Measurements from ENCODE around the gene PDE4B.
"Not testable (repeated sequence)": the region's sequence is repeated elsewhere in the genome, so short reads cannot be mapped to it uniquely, and the experiment has no call there.

PDE4B gene

GRCh38 chr1:65878342-65878741 is 85.6 kb downstream of the PDE4B start:
- DNase-seq (ENCODE audit: insufficient read length, low spot score); FAIRE-seq: not testable (repeated sequence)

GRCh38 chr1:65880611-65881010 is 87.9 kb downstream of the PDE4B start:
- DNase-seq (ENCODE audit: insufficient read length, low spot score) (no peak), FAIRE-seq (no peak)

- FAIRE-seq (no peak), DNase-seq (ENCODE audit: insufficient read length, low spot score) (no peak)
These were observed 88.4 kb downstream of the PDE4B start for GRCh38 chr1:65881067-65881594.

GRCh38 chr1:65882076-65882475 is 89.4 kb downstream of the PDE4B start:
- FAIRE-seq: no peak

GRCh38 chr1:65889441-65889840 is 96.7 kb downstream of the PDE4B start:
- FAIRE-seq (no peak), DNase-seq (ENCODE audit: insufficient read length, low spot score) (no peak)

More at GRCh38 chr1:65882076-65882475, 89.4 kb downstream of the PDE4B start:
- no peak for DNase-seq (ENCODE audit: insufficient read length, low spot score)

GRCh38 chr1:65890201-65890843 is 97.6 kb downstream of the PDE4B start:
- FAIRE-seq: no peak
- no peak for DNase-seq (ENCODE audit: insufficient read length, low spot score)

GRCh38 chr1:65894738-65895605 is 102.3 kb downstream of the PDE4B start:
- DNase-seq (ENCODE audit: insufficient read length, low spot score) (no peak), FAIRE-seq (peak; percentile 93)

- FAIRE-seq (no peak), DNase-seq (ENCODE audit: insufficient read length, low spot score) (no peak)
These were observed 104.0 kb downstream of the PDE4B start for GRCh38 chr1:65896721-65897120.

- FAIRE-seq: no peak
- DNase-seq (ENCODE audit: insufficient read length, low spot score): no peak
These were observed 104.8 kb downstream of the PDE4B start for GRCh38 chr1:65897485-65897884.

- FAIRE-seq (no peak), DNase-seq (ENCODE audit: insufficient read length, low spot score) (no peak)
These were observed 112.0 kb downstream of the PDE4B start for GRCh38 chr1:65904681-65905083.

- FAIRE-seq (no peak), DNase-seq (ENCODE audit: insufficient read length, low spot score) (no peak)
These were observed 117.7 kb downstream of the PDE4B start for GRCh38 chr1:65910432-65910831.

GRCh38 chr1:65911679-65912078 is 119.0 kb downstream of the PDE4B start:
- FAIRE-seq (no peak), DNase-seq (ENCODE audit: insufficient read length, low spot score) (no peak)

- no peak for DNase-seq (ENCODE audit: insufficient read length, low spot score)
- FAIRE-seq: no peak
These were observed 125.9 kb downstream of the PDE4B start for GRCh38 chr1:65918564-65918963.

- DNase-seq (ENCODE audit: insufficient read length, low spot score) (no peak), FAIRE-seq (no peak)
These were observed 128.8 kb downstream of the PDE4B start for GRCh38 chr1:65921446-65921845.

- DNase-seq (ENCODE audit: insufficient read length, low spot score): no peak
- FAIRE-seq: no peak
These were observed 131.8 kb downstream of the PDE4B start for GRCh38 chr1:65924471-65924870.

GRCh38 chr1:65938506-65938905 is 145.8 kb downstream of the PDE4B start:
- no peak for FAIRE-seq
- DNase-seq (ENCODE audit: insufficient read length, low spot score): no peak

- no peak for FAIRE-seq
- no peak for DNase-seq (ENCODE audit: insufficient read length, low spot score)
These were observed 146.5 kb downstream of the PDE4B start for GRCh38 chr1:65939191-65939590.

- FAIRE-seq: no peak
These were observed 146.9 kb downstream of the PDE4B start for GRCh38 chr1:65939636-65940035.

GRCh38 chr1:65940126-65940525 is 147.4 kb downstream of the PDE4B start:
- FAIRE-seq: no peak
- no peak for DNase-seq (ENCODE audit: insufficient read length, low spot score)

More at GRCh38 chr1:65939636-65940035, 146.9 kb downstream of the PDE4B start:
- no peak for DNase-seq (ENCODE audit: insufficient read length, low spot score)

- DNase-seq (ENCODE audit: insufficient read length, low spot score) (no peak), FAIRE-seq (peak; percentile 28)
These were observed 149.8 kb downstream of the PDE4B start for GRCh38 chr1:65942476-65942875.

- FAIRE-seq: no peak
- no peak for DNase-seq (ENCODE audit: insufficient read length, low spot score)
These were observed 153.7 kb downstream of the PDE4B start for GRCh38 chr1:65946376-65946775.

- no peak for FAIRE-seq
- DNase-seq (ENCODE audit: insufficient read length, low spot score): no peak
These were observed 154.3 kb downstream of the PDE4B start for GRCh38 chr1:65946960-65947359.

Measured in GM19239 (cell line).